Kidney glomerular epithelial cell (primary cell): ENCODE measurements around the gene TTLL6.
A peak's percentile ranks its signal among the peaks of the same experiment; 100 is the strongest.
"Not testable (repeated sequence)": the region's sequence is repeated elsewhere in the genome, so short reads cannot be mapped to it uniquely, and the experiment has no call there.

Source experiments
- DNase-seq: peaks from one replicate; lab custom pipeline; 2025; lab: John Stamatoyannopoulos, UW

Gene TTLL6

DNA sequence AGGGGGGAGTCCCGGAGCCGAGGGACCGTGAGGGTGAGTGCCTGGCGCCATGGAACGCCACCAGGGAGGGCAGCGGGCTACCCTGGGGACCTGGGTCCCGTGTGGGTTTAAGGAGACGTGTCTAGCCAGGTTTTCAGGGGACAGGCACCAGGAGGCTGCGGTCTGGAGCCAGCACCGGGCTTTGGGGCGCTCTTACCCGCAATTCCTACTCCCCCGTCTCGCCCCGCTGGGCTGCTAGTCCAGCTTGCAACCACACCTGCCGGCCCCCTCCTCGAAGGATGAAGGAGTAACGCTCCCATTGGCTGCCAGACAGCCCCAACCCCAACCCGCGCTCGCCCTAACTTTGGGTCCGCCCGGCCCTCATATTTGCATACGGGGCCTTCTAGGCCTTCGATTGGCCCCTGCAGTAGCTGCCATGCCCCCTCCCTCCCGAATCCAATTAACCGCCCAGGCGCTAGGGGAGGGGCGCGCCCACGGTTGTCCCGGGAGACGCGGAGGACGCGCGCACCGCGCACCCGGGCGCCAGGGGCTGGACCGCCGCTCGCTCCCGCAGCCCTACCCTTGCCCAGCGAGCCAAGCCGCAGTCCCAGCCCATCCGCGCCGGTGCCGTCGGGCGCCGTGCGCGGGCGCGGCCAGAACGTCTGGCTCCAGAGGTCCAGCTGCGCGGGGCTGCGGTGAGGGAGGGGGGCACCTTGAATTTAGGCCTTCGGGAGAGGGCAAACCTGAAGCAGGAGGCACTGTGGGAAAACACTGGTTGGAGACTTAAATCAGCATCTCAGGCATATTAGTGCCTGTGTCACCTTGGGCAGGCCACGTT, at the start of gene TTLL6:
Gene TTLL6, minus strand, starts transcription at position 456 of the 817 bp plus-strand sequence. Its CDS starts 157 bp downstream, at position 299.
- peak; percentile 25 for DNase-seq

DNA sequence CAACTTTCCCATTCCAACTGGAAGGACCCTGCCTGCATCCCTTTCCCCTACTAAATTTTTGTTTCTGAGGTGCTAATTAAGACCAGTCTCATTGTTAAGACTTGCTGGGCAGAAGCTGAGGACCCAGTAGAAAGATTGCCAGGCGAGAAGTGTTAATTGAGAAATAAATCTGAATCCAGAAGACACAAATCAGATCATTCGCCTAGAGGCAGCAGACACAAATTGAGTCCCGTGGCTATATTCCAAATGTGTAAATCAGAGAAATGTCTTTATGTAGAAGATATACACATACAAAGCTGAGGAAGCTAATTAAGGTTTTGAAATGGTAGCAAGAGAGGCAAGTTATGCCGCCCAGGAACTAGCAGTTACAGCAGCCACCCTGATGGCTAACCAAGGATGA, 43.4 kb upstream of the TTLL6 start:
- no peak for DNase-seq

DNA sequence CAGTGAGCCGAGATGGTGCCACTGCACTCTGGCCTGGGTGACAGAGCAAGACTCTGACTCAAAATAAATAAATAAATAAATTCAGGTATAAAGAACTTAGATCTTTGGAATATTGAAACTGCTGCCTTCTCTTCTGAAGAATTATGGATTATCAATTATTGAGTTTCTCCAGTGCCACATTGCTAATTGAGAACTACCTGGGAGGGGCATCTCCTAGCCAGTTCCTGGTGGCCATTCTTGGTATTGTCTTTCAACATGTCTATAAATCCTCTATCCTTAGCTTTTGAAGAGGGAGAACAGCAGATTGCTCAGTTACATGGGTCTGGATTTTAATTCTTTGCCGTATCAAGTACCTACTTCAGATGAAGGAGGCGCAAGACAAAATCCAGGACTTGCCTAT, 43.0 kb upstream of the TTLL6 start:
- no peak for DNase-seq

DNA sequence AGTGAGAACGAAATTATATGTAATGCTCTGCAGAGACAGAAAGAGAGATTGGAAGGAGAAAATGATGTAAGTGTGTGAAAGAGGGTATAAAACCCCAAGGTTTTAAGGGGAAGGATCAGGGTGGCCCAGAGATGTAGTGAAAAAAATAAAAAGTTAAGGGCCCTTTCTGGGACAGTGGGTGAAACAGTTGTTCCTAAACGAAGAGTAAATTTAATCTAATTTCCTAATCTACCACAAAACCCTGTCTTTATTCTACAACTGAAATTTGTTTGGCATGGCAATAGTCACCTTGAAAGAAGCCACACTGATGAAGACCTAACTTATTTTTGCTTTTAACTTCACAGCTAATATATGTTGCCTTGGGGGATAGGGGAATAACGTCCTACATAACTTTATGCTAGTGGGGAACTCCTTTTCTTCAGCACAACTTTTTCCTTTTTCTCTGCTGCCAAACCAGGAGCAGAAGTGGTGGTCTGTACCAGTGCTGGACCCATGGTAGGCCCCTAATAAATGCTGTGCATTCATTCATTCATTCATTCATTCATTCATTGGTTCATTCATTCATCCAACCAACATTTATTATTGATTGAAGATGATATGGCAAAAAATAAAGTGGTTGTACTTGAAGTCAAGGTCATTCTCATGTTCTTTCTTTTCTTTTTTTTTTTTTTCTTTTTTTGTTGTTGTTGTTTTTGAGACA, 39.2 kb upstream of the TTLL6 start:
- DNase-seq, result no peak

DNA sequence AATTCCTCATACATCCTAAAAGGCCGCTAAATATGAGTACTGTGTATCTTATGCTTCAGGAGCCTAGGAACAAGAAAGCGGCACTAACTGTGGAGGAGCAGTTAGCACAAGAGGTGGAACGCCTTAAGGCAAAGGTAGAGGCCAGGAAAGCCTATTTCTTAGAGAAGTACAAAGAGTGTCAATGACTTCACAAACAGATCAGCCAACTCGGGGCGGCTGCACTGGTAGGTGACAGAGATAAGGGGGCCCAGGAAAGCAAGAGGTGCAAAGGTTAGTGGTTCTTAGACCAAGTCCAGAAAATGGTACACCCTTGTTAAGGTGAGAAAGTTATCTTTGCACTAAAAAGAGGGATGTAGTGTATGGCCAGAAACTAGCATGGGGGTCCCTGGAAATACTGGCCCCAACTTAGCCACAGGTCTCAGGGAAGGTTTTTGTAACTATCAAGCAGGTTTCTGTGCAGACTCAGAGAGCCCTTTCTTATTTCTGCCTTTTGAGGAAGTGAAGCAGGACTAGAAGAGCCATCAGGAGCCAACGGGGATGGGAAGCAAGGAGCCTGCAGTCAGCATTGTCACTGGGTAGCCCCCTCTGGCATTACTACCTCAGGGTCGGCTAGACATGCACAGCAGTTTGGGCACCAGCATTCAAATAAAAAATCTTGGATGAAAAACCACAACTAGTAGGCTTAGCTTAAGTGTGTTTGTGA, 37.9 kb upstream of the TTLL6 start:
- DNase-seq, result no peak

DNA sequence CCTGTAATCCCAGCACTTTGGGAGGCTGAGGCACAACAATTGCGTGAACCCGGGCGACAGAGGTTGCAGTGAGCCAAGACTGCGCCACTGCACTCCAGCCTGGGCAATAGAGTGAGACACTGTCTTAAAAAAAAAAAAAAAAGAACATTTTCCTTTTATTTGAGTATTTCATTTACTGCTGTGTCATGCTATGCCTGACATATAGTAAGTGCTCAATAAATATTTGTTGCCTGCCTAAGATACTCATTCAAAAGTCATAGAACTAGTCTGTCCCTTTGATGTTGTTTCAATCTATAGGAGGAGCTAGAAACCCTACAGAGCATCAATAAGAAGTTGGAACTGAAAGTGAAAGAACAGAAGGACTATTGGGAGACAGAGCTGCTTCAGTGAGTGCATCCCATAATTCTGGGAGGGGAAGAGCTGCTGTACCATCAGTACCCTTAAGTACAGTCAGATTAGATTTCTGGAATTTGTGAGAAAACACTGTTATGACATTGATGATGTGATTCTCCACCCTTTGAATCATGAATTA, 33.8 kb upstream of the TTLL6 start:
- no peak for DNase-seq

DNA sequence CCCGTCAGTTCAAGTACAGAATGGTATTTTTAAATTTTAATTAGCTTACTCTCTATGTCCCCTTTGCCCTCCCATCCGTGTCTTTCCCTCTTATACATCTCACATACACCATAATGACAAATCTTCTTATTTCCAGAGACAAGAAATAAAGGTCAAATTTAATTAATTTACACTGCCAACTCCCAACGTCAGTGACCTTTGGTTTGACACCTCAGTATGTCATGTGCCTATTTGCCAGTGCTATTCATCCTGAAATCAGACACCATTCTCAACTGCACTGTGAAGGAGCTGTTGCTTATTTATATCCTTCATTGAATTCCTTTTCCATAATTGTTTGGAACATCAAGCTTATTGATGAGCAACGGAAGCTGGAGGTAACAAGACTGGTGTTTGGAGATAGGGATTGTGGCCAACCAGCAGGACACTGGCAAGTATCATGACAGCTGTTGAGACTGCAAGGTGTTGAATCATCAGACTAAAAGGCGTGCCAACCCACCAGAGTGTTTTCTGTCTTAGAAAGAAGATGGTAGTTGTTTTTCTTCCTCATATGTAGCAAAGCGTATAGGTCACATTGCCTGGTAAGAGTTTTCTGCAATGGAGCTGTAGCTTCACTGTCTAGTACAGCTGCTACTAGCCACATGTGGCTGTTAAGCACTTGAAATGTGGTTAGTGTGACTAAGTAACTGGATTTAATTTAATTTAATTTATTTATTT, 26.3 kb upstream of the TTLL6 start:
- no peak for DNase-seq

DNA sequence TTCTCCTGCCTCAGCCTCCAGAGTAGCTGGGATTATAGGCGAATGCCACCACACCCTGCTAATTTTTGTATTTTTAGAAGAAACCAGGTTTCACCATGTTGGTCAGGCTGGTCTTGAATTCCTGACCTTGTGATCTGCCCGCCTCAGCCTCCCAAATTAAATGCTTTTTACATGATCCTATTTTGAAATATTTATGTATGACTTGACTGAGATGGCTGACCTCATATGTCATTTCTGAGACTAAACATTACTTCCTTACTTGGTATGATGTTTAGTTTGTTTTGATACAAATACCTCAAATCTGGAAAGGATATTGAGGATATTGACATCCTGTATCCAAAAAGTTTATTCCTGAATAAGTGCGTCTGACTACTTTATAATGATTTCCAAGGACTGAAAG, 25.7 kb upstream of the TTLL6 start:
- DNase-seq, result no peak

DNA sequence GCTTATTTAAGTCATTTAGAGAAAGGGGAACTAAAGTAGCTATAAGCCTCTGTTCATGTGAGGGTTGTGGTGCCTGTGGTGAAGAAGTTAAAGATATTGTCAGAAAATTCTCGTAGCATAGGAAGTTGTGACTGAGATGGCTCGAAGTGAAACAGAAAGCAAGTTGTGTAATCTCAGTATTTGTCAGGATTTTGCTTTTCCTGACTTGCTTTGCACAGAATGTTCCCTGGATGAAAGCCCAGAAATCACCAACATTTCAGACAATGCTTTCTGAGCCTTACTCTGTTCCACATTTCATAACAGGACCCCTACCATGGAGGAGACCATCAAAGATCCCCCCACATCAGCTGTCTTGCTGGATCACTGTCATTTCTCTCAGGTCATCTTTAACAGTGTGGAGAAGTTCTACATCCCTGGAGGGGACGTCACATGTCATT, 24.4 kb upstream of the TTLL6 start:
- no peak for DNase-seq

DNA sequence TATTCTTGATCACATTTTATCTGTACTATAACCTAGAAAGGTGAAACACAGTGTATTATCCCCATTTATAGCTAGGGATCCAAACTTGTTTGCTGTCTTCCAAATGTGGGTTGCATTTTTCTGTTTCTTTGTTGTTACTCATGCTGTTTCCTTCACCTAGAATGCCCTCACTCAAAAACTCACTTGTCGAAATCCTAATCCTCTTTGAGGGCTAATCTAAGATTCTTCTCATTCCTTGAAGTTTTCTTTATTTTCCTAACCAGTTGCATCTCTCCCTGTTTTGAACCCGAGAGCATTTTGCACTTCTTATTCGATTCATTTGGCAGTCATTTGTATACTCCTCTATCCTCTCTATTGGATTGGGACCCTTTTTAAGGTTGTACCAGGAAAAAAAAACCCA, 23.4 kb upstream of the TTLL6 start:
- no peak for DNase-seq

DNA sequence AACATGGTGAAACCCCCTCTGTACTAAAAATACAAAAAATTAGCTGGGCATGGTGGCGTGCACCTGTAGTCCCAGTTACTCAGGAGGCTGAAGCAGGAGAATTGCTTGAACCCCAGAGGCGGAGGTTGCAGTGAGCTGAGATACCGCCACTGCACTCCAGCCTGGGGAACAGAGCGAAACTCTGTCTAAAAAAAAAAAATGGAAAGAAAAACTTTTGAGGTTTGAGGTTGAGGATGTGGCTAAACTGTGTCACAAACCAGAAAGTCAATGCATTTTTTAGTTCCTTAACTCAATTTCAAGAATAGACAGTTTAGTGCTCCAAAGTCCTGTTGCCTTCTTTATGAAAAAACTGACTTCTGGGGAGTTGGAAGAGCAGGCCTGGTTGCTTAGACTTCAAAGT, 20.4 kb upstream of the TTLL6 start:
- not testable (repeated sequence) for DNase-seq

DNA sequence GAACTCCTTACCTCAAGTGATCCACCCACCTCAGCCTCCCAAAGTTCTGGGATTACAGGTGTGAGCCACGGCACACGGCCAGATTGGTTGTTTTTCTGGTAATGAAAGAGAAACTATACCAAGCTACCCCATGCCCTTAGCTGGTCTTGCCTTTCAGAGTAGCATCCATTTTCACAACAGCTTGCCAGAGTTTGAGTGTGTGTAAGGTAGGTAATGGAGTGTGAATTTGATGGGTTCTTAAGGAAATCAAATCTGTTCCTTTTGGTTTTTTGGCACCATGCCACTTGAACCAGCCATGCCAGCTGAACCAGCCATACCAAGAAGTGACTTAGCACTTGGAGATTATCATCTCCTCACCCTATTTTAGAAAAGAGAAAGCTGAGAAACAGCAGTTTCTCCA, 18.9 kb upstream of the TTLL6 start:
- DNase-seq, result no peak

DNA sequence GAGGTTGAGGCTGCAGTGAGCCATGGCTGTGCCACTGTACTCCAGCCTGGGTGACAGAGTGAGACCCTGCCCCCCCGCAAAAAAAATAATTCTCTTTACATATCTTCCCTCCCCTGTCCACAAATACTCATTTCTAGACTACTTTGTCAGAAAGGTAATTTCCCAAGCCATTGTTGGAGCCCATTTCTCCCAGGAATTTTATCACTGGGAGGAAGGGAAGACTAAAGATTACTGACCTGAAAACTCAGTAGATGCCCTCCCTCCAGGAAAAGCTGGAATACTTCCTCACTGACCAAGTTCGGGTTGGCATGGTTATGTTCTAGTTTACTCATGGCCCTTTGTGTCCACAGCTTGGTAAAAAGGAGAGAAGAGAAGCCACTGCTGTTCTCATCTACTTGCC, 17.9 kb upstream of the TTLL6 start:
- no peak for DNase-seq

DNA sequence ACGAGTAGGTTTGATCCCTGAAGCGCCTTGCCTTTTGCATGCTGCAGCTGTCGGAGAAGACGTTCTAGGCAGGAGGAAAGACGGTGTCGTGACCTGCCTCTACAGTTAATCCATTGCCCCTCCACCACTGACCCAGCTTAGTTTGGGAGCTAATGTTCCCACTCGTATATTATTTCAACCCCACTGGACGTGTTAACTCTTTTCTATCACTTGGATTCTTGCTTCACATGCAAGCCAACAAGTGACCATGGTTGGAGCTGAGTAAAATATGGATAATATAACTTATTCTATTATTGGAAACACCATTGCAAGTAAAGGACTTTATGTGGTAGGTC, 14.5 kb upstream of the TTLL6 start:
- no peak for DNase-seq

DNA sequence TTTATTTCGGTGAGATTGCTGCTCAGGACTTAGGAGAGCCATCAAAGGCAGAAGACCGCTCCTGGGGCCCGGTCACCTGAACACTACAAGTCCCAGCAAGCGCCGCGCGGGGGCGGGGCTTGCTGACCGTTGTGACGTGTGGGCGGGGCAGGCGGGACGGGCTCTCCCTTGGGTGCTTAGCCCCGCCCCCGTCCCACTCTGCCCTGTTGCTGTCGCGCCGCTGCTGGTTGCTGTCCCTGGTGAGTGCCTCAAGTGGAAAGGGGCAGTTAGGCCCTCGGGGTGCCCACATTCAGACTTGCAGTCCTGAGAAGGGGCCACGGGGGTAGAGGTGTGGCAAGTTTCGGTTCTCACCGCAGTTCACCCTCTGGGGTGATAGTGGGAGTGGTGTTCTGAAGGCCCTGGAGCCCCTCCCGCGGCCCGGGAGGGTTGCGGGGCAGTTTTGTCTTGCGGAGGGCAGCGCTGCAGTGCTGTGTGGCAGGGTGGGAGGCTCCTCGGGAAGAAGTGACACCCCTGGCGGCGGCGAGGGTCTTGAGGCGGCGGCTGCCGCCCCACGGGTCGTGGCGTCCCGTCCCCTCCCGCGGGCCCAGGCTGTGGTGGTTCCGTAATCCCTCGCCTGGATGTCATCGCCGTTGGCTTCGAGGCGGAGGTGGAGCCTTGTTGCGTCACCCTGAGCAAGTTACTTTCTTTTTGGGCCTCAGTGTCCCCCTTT, 14.0 kb upstream of the TTLL6 start, which contains the start of gene CALCOCO2:
Gene CALCOCO2, plus strand, starts transcription at position 196 of the 709 bp plus-strand sequence. CDS start 10,673 bp downstream, outside the sequence.
- DNase-seq, result peak; percentile 61

DNA sequence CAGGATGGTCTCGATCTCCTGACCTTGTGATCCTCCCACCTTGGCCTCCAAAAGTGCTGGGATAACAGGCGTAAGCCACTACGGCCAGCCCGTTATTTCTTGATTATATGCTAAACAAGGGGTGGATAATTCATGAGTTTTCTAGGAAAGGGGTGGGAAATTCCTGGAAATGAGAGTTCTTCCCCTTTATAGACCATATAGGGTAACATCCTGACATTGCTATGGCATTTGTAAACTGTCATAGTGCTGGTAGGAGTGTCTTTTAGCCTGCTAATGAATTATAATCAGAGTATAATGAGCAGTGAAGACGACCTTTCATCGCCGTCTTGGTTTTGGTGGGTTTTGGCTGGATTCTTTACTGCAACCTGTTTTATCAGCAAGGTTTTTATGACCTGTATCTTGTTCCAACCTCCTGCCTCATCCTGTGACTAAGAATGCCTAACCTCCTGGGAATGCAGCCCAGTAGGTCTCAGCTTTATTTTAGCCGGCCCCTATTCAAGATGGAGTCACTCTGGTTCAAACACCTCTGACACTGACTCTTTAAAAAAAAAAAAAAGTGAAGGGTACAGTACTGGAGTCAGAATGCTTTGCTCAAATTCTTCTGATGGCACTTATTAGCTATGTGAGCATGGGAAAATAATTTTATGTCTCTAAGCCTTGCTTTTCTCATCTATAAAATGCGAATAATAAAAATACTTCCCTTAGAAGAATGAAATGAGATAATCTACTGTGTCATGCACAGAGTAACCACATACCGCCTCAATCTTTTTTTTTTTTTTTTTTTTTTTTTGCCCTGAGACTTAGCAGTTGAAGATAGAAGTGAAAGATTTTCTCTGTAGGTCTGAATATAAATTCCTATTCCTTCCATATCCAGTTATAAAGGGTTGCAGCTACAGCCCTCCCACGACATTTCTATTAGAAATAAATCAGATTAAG, 8.7 kb upstream of the TTLL6 start:
- no peak for DNase-seq

DNA sequence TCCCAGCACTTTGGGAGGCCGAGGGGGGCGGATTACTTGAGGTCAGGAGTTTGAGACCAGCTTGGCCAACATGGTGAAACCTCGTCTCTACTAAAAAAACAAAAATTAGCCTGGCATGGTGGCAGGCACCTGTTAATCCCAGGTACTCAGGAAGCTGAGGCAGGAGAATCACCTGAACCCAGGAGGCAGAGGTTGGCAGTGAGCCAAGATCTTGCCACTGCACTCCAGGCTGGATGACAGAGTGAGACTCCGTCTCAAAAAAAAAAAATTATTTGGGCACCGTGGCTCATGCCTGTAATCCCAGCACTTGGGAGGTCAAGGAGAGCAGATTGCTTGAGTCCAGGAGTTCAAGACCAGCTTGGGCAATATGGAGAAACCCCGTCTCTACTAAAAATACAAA, 3.9 kb upstream of the TTLL6 start:
- not testable (repeated sequence) for DNase-seq

DNA sequence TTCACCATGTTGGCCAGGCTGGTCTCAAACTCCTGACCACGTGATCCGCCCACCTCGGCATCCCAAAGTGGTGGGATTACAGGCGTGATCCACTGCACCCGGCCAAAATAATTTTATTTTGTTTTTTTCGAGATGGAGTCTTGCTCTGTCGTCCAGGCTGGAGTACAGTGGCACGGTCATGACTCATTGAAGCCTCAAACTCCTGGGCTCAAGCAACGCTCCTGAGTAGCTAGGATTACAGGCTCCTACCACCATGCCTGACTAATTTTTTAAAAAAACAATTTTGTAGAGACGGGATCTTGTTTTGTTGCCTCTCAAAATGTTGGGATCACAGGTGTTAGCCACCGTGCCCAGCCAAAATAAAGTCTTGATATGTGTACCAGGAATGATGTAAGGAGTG, 2.4 kb upstream of the TTLL6 start:
- no peak for DNase-seq

DNA sequence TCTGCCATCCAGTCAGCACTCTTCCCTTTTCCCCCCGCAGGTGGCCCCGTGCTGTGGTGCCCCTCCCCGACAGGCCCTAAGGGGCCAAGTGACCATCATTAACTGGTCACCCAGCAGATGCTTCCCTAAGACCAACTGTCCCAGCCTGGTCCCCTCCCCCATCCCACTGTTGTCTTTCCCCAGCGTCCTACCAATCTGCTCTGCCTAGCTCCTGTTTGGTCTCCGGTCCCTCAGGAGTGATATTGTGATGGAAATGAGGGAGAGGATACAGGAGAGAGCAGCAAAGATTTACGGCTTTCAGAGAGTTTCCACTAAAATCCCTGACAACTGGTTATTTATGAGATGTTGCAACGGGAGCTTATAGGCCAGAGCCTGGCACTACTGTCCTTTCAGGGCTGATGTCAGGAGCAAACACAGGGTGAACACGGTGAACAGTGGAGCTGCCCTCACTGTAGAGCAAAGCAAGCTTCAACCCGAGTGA, 1.4 kb upstream of the TTLL6 start:
- DNase-seq, result no peak

DNA sequence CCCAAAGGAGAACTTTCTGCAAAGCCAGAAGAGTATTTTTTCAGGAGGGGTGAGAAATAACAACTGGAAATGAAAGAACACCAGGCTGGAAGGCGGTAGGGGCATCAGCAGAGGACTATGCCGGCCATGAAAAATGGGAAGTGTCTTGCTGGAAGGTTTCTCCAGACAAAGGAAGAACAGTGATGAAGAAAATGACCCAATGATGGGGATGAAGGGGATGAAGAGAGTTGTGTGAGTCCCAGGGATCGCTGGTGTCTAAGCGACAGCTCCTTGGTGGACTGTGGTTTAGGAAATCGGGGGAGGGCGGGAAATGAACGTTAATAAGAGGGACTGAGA, 623 bp downstream of the TTLL6 start:
- no peak for DNase-seq
